Hematopoietic multipotent progenitor cell treated with erythropoietin and hydrocortisone succinate and interleukin-3 and kit ligand, for 6 days (in vitro differentiated cells): ENCODE results near the gene CALML3.

Experiments
- DNase-seq: peaks from one replicate; pipeline ENCODE4 v3.0.0-alpha.2; 2015

Gene CALML3

DNA sequence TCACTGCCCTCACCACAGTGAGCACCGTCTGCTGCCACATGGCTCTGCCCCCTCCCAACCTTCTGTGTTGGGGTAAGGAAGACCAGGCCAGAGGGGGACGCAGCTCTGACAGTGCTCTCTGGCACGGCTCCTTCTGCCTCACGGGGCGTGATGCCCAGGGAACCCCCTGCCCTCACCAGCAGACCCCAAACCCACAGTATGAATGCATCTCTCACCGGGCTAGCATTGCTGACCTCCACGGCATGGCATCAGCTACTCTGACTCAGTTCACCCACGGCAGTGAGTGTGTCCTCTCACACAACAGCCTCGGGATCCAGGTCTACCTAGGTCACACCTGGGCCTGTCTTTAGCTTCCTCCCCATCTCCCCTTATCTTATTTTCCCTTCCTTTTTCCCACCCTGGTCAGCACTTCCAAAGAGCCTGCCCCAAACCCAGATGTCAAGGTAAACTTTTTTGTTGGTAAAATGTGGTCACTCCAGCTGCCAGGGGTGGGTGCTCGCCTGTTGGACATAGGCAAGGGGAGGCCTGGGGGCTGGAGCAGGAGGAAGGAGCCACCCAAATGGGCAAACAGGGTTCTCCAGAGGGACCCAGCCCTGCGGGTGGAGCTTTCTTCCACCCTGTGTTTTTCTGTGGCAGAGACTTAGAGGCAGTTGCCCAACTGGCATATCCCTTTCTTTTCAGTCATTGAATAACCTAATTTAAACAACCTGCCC is 4.4 kb downstream of the CALML3 start:
- no peak for DNase-seq

- no peak for DNase-seq
These were observed 5.1 kb downstream of the CALML3 start for GRCh38 chr10:5529702-5530411.

DNA sequence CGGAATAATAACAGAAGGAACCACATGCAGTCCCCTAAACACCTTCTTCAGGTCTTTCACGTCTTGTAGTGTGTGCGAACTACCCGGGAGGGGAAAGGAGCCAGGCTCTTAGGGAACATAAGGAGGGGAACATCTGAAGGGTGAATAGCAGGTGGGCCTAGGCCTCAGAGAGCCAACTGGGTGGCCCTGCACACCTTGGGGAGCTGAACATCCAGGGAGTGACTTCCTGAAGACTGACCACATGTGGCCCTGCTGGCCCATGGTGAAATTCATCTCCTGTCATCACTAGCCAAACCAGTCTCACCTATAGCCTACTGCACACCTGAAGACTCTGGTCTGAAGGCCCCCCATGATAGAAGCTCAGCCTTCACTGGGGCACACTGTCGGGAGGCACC is 5.6 kb downstream of the CALML3 start:
- no peak for DNase-seq

- DNase-seq = no peak
These were observed 6.2 kb downstream of the CALML3 start for GRCh38 chr10:5530846-5531557.

DNA sequence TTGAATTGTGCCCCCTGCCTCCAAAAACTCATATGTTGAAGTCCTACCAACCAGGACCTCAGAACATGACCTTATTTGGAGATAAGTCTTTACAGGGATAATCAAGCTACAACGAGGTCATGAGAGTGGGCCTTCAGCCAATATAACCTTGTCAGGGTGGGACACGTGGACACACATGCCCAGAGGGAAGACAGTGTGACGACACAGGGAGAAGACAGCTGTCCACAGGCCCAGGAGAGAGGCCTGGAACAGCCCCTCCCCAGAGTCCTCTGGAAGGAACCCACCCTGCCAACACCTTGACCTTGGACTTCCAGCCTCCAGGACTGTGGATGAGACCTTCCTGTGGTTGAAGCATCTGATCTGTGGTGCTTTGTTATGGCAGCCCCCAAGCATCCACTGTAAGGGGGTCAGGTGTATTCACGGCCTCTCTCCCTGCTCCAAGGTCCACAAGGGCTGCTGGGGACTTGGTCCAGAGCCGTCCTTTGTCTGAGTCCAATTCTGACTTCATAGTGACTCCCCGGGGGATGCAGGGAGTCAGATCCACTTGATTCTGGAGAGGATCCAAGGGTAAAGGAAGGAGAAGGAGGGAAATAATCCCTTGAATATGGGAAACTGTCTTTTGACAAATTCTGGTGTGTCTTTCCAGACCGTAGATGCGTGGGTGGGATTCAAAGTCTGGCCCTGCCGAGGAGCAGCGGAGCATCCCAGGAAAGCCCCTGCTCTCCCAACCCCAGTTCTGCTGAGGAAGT is 7.0 kb downstream of the CALML3 start:
- DNase-seq = no peak

DNA sequence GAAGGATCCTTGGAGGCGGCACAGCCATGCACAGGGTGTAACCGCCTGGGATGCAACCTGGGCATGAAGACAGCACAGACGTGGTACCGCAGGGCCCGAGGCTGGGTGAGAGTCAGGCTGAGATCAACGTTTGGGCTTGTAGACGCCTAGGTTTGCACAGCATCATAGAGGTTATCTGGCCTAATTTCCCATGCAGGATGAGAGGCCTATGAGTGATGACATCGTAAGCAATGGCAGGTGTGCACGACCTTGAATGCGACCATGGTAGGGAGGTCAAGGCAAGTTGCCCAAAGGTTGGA is 7.5 kb downstream of the CALML3 start:
- no peak for DNase-seq

DNA sequence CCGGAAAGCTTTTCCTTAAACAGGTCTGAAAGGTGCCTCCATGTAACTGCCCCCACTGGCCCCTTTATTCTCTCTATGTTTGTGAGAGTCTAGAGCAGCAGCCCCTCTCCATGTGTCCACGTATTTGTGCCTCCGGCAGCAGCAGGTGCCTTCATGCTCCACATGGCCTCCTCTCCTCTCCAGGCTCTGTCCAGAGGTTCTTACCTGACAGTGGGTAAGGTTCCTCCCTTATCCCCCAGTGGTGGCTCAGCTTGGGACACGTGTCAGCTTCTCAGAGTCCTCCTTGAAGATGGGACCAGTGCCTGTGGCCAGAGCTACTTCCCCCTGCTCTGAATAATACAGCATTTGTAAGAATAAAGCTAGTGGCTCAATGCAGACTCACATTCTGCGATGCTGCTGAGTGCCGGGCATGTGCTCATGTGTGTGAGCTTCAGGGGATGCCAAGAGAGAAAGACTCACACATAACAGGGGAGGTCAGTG is 7.9 kb downstream of the CALML3 start:
- no peak for DNase-seq

DNA sequence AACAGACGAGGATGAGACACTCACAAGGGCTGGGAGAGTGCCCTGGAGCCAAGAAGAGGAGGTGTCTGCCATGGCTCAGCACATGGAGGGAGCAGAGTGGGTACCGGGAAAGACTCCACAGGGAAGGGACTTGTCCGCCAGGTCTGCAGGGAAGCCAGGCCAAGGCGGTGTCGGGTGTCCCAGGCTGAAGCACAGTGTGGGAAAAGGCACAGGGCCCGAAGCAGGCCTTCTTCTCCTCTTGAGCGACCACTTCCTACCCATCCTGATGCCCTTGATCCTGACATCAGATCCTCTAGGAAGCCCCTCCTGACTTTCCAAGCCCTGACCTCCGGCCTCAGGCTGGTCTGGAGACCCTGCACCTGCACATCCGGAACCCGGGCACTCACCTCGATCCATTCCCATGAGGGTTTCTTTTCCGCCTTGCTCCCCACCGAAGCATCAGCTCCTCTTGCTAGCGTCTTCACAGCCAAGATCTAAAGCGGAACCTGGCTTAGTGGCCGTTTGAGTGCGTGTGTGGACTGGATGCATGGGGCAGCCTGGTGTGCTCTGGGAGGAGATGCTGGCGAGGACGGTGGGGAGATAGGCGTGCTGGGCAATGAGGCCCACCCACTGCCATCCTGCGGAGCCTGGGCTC is 8.5 kb downstream of the CALML3 start:
- no peak for DNase-seq

DNA sequence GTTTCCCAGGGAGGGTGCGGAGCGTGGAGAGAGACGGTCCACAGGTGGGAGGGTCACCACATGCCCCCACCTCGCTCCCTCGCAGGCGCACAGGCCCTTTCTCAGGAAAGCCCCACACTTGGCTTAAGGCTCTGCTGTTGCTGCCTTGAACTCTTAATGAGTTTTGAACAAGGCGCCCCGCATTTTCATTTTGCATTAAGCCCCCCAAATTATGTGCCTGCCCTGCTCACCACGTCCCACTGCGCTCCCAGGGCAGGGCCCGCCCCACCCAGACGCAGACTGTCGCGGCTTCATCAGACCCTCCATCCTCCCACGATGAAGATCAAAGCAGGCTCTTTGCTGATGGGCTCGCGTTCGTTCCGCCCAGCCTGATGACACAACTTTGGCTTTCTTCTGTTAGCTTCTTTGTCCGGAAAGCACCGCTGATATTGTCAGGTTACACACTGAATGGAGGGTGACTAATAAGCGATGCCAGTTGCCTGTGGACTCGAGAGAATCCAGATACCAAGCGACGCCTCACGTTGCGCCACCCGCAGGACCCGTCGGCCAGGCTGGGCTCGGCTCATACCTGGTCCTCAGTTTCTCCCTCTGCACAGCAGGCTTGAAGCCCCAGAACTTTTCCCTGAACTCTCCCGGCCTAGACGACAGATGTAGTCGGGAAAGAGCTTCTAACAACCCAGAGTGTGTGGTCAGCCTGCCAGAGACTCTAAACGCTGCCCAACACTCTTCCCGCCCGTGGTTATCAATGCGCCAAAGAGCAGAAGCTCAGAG is 9.5 kb downstream of the CALML3 start:
- DNase-seq = no peak

DNA sequence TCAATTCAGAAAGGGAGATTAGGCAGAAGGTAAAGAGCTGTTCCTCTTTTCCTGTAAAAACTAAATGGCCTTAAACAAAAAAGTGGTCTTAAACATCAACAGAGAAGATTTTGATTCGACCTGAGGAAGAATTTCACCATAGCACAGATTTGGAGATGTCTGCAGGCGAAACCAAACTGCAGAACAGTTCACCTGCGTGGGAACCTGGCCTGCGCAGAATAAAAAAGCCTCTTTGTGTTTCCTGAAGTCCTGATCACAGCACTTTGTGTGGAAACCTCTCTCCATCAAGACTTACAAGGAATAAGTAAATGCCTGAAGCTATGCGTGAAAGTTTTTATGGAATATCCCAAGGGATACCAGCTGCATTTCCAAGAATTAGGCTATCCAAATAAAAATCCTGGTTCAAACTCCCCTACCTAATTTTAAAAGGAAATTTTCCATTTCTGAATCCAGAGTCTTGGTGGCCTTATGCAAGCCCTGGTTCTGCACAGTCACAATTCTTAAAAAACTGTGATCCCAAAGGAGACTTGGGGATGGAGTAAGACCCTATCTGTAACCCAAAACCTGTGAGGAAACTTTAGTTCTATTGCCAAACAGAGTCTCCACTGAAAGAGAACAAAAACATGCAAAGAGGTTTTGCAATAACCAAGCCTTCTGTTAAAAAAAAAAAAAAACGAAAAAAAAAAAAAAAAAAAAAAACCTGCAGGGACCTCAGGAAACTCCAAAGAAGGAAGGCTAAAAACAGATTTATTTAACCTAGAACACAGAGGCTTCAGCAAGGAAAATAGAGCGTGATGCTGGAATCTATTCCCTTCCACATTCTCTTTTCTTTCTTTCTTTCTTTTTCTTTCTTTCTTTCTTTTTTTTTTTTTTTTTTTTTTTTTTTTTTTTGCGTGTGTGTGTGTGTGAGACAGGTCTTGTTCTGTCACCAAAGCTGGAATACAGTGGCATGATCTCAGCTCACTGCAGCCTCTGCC is 10.4 kb downstream of the CALML3 start:
- DNase-seq = peak; percentile 52

- DNase-seq = no peak
These were observed 11.8 kb downstream of the CALML3 start for GRCh38 chr10:5536486-5537081.

DNA sequence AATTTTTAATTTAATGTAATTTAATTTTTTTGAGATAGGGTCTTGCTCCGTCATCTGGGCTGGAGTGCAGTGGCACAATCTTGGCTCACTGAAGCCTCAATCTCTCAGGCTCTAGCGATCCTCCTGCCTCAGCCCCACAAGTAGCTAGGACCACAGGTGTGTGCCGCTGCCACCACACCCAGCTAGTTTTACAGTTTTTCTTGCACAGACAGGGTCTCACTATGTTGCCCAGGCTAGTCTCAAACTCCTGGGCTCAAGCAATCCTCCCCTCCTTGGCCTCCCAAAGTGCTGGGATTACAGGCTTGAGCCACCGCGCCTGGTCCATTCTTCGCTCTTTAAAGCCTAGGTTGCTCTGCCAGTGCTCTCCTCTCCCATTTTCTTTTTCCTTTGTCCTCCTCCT is 12.9 kb downstream of the CALML3 start:
- no peak for DNase-seq

DNA sequence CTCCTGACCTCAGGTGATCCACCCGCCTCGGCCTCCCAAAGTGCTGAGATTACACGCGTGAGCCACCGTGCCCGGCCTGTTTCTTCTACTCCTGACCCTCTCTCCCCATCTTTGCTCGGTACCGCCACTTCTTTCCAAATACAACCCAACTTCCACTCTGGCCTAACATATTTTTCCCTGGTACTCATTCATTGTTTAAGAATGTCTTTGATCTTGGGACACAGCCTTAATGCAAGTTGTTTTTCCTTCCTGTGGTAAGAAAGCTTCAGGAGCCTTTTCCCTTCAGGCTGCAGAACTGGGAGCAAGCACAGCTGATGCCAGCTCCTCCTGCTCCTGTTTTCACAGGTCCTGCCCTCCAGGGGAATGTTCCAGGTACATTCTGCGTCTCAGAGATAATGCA is 13.7 kb downstream of the CALML3 start:
- no peak for DNase-seq

DNA sequence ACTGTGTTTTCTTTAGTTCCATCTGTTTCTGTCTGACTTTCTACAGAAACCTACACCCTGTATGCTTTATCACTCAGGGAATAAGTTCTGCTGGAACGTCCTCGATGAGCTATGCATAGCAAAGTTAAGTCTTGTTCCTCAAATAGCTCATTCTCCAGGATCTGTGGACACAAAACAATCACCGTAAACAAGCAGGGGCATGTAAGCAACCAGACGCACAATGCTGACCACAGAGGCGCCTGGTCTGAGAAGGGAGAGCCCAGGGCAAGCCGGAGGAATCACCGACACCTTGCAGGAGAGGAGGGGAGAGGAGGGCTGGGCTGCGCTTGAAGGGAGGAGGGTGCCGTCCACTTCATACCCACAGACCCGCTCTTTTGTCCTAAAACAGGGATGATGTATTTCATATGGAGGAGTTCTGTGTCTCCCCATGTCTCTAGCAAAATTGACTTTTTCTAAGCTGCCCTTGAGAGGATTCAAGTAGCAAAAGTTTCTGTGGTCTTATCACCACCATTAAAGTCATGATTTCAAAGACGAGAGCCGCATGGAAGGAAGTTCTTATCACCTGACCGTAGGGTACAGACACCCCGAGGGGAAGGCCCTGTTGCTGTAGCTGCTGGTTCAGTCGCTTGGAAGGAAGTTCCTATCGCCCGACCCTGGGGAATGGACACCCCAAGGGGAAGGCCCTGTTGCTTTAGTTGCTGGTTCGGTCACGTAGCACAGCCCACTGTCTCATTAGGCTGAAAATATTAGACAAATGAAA is 14.3 kb downstream of the CALML3 start:
- peak; percentile 75 for DNase-seq

DNA sequence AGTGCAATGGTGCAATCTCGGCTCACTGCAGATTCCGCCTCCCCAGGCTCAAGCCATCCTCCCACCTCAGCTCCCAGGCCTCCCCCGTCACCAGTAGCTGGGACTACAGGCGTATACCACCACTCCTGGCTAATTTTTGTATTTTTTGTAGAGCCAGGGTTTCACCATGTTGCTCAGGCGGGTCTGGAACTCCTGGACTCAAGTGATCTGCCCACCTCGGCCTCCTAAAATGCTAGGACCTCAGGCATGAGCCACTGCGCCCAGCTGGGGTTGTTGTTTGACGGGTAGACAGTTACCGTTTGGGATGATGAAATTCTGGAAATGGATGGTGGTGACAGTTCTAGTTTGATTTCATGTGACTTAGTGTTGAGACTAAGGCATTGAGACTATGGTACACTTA is 15.3 kb downstream of the CALML3 start:
- DNase-seq = no peak

- DNase-seq = no peak
These were observed 16.1 kb downstream of the CALML3 start for GRCh38 chr10:5540891-5541290.

GRCh38 chr10:5542100-5542499 is 17.3 kb downstream of the CALML3 start:
- DNase-seq = no peak

DNA sequence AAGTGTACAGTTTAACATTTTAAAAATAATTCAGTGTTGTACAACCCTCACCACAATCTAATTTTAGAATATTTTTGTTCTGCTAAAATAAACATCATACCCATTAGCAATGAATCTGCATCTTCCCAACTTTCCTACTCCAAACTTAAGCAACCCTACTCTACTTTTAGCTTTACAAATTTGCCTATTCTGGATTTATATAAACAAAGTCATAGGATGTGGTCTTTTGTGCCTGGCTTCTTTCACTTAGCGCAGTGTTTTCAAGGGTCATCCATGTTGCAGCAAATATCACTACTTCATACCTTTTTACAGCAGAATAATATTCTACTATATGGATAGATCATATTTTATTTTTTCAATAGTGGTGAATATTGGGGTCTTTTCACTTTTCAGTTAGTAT is 18.9 kb downstream of the CALML3 start:
- DNase-seq = no peak

GRCh38 chr10:5544216-5544805 is 19.6 kb downstream of the CALML3 start:
- no peak for DNase-seq
